GM12801 (cell line): Measurements from ENCODE around the gene LECT2.

Experiments
- TF ChIP-seq, protein P1 (sequence below): IDR thresholded peaks from one replicate; pipeline ENCODE4 v1.5.1; 2011; ENCODE audit warnings: control low read depth; ENCODE audit not compliant: insufficient read length; ENCODE audit errors: extremely low read depth

The LECT2 gene

DNA sequence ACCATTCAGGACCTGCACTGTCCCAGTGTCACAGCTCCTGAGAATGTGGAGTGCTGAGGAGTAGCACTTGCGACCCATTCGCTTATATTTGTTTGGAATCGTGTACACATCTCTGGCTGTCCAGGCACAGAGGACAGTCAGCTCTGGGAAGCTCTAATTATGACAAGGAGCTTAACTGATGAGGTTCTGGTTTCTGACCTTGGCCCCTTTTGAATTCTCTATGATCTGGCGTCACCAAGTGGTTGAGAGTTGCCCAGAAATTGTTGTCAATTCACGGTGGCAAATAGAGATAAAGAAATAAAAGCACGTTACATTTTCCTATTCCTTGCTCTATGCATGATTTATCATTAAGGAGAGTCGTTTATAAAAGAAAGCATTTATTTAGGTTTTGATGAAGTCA lies 34.9 kb upstream of the LECT2 start:
- TF ChIP-seq, protein P1, sequence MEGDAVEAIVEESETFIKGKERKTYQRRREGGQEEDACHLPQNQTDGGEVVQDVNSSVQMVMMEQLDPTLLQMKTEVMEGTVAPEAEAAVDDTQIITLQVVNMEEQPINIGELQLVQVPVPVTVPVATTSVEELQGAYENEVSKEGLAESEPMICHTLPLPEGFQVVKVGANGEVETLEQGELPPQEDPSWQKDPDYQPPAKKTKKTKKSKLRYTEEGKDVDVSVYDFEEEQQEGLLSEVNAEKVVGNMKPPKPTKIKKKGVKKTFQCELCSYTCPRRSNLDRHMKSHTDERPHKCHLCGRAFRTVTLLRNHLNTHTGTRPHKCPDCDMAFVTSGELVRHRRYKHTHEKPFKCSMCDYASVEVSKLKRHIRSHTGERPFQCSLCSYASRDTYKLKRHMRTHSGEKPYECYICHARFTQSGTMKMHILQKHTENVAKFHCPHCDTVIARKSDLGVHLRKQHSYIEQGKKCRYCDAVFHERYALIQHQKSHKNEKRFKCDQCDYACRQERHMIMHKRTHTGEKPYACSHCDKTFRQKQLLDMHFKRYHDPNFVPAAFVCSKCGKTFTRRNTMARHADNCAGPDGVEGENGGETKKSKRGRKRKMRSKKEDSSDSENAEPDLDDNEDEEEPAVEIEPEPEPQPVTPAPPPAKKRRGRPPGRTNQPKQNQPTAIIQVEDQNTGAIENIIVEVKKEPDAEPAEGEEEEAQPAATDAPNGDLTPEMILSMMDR: no peak

DNA sequence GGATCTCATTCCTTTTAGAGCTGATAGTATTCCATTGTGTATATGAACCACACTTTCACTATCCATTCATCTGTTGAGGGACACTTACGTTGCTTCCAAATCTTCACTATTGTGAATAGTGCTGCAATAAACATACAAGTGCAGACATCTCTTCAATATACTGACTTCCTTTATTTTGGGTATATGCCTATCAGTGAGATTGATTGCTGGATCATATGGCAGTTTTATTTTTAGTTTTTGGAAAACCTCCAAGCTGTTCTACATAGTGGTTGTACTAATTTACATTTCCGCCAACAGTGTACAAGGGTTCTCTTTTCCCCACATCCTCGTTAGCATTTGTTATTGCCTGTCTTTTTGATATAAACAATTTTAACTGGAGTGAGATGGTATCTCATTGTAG lies 33.8 kb upstream of the LECT2 start:
- TF ChIP-seq, protein P1: no peak

DNA sequence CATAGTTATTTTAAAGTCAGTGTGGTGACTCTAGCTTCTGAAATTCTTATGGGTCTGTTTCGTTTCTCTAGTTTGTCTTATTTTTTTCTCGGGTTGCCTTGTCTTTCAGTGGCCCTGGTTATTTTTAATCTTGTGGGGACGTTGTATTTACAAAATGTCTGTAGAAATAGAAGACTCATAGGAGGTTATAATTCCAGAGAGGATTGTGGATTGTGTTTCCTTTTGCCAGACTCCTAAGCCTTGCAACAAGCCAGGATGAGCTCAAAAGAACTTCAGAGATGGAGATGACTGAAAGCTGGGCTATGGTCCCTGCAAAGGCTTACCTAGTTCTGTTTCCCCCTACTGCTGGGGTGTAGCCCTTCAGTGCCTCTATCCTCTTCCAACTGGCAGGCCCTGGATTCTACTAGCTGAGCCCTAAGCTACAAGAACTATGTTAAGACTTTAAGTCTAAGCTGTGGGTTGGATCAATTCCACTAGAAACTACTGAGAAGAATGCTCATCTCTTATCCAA lies 32.2 kb upstream of the LECT2 start:
- TF ChIP-seq, protein P1: no peak

DNA sequence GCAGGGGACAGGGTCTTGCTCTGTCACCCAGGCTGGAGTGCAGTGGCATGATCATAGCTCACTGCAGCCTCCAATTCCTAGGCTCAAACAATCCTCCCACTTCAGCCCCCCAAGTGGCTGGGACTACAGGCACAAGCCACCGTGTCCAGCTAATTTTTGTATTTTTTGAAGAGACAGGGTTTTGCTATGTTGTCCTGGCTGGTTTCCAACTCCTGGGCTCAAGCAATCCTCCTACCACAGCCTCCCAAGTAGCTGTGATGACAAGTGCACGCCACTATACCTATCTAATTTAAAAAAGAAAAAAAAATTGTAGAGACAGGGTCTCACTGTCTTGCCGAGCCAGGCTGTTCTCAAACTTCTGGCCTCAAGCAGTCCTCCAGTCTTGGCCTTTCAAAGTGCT lies 31.6 kb upstream of the LECT2 start:
- TF ChIP-seq, protein P1: no peak

DNA sequence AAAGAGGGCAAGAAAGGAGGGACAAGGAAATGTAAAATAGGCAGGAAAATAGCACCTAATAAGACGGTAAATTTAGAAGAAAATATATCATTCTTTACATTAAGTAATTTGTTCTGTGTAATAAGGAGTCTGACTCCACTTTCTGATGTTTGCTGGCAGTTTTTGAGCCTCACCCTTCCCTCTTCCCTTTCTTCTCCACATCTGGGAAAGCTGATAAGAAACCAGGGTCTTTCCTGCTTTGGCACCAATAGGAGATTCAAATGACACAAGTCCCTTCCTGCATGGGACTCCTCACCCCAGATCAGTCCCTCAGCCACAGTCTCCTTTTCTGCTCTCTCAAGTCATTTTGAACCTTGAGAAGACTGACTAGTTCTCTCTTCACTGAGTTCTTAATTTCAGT lies 31.2 kb upstream of the LECT2 start:
- TF ChIP-seq, protein P1: no peak

DNA sequence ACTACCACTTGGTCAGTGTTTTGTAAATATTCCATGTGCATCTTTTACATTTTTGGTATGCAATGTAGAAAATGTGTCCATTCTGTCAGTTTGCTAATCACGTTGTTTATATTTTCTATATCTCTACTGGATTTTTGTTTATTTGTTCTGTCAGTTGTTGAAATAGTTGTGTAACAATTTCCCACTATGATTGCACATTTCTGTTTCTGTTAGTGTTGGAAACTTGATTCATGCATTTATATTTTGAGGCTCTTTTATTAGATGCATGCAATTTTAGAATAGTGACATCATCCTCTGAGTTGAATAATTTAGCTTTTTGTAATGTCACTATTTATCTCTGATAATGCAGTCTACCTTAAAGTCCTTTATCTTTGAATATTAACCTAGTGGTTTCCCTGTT lies 25.8 kb upstream of the LECT2 start:
- TF ChIP-seq, protein P1: no peak

DNA sequence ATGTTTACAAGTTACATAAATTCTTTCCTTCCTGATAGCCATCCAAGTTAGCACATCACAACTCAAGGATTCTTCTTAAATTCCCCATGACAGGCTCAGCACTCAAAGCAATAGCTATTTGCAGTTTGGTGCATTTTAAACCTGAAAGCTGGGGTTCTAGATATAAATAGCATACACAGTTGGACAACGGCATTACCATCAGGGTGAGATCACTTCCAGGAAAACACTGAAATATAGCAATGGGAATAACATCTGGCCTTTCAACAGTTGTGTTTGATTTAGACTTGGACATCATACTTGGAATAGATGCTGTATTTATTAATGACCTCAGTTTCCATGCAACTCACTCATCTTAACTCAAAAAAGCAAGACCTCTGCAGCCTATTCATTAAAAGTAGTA lies 24.7 kb upstream of the LECT2 start:
- TF ChIP-seq, protein P1: no peak

DNA sequence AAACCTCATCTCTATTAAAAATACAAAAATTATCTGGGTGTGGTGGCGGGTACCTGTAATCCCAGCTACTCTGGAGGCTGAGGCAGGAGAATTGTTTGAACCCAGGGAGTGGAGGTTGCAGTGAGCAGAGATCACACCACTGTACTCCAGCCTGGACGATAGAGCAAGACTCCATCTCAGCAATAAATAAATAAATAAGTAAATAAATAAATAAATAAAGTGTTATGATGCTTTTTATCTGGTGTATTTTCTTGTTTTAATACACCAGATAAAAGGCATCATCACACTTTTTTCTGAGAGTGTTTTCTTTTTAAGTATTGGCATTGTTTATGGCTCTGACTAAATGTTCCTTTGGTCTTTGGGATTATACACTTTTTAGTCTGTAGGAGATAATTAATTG lies 24.2 kb upstream of the LECT2 start:
- TF ChIP-seq, protein P1: no peak
